ENCODE data around the gene ADAM12.

DNA sequence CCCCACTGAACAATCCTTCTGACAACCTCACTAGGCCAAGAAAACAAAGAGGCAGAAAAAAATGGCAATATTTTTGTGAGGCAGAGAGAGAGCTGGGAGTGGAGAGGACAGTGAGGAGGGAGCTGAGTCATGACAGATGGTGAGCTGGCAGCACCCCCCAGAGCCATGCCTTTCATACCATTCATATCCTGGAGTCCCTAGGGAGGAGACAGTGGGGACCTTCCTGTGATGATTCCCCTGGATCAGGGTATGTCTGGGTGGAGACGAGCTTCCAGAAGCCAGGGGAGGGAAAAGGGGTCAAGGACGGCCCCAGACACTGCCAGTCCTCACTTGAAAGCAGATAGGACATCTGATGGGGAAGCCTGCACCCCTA, 160.5 kb downstream of the ADAM12 start:
- TF ChIP-seq RAD21 (IDR thresholded peaks at IDR 0.05; ENCODE audit: low read depth) (0 out of 2 replicates have a peak, but pooled peaks have one; percentile 8), JUND (IDR thresholded peaks at IDR 0.05) (no peak), CTCF (IDR thresholded peaks at IDR 0.05 in 2 of 3, conservative IDR thresholded peaks at IDR 0.05 in 1 of 3; ENCODE audit: borderline replicate concordance in 1 of 3, insufficient read depth in 1 of 3, low read depth in 2 of 3, low read length in 2 of 3) (no peak), POLR2AphosphoS5 (IDR thresholded peaks at IDR 0.05; ENCODE audit: low read depth, low read length) (no peak), EZH2 (IDR thresholded peaks at IDR 0.05) (no peak), EZH2phosphoT487 (IDR thresholded peaks at IDR 0.05; ENCODE audit: borderline replicate concordance) (no peak), POLR2A (IDR thresholded peaks at IDR 0.05; ENCODE audit: borderline replicate concordance, extremely low read depth, insufficient read depth, insufficient read length) (no peak), ZFX (IDR thresholded peaks at IDR 0.05) (no peak), SRF (IDR thresholded peaks at IDR 0.05; ENCODE audit: low read depth) (no peak), TCF7L2 (IDR thresholded peaks at IDR 0.05; ENCODE audit: borderline replicate concordance, extremely low read depth, insufficient read depth, insufficient read length) (no peak), SIN3A (IDR thresholded peaks at IDR 0.05; ENCODE audit: low read depth) (no peak)
- TF ChIP-seq, protein P1, sequence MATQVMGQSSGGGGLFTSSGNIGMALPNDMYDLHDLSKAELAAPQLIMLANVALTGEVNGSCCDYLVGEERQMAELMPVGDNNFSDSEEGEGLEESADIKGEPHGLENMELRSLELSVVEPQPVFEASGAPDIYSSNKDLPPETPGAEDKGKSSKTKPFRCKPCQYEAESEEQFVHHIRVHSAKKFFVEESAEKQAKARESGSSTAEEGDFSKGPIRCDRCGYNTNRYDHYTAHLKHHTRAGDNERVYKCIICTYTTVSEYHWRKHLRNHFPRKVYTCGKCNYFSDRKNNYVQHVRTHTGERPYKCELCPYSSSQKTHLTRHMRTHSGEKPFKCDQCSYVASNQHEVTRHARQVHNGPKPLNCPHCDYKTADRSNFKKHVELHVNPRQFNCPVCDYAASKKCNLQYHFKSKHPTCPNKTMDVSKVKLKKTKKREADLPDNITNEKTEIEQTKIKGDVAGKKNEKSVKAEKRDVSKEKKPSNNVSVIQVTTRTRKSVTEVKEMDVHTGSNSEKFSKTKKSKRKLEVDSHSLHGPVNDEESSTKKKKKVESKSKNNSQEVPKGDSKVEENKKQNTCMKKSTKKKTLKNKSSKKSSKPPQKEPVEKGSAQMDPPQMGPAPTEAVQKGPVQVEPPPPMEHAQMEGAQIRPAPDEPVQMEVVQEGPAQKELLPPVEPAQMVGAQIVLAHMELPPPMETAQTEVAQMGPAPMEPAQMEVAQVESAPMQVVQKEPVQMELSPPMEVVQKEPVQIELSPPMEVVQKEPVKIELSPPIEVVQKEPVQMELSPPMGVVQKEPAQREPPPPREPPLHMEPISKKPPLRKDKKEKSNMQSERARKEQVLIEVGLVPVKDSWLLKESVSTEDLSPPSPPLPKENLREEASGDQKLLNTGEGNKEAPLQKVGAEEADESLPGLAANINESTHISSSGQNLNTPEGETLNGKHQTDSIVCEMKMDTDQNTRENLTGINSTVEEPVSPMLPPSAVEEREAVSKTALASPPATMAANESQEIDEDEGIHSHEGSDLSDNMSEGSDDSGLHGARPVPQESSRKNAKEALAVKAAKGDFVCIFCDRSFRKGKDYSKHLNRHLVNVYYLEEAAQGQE (IDR thresholded peaks at IDR 0.05; ENCODE audit: low read depth): no peak
- TF ChIP-seq, protein P2, sequence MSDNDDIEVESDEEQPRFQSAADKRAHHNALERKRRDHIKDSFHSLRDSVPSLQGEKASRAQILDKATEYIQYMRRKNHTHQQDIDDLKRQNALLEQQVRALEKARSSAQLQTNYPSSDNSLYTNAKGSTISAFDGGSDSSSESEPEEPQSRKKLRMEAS (IDR thresholded peaks at IDR 0.05): no peak
